A549 (cell line): Measurements from ENCODE around the gene GYS1.

Experiments
- BCL3 ChIP-seq: fragments of >200 bp; sonication (Bioruptor Twin); formaldehyde crosslinking; IDR thresholded peaks from 3 replicates; pipeline ENCODE4 v1.6.1; 2016
- EP300 ChIP-seq, 2 experiments: fragments of >200 bp; sonication (Bioruptor Twin); formaldehyde crosslinking; IDR thresholded peaks; 2 replicates in 1 of 2; 3 replicates in 1 of 2; pipeline ENCODE4 v1.6.1; 2016 to 2017
- HOXB13 ChIP-seq: fragments of 250-450 bp; sonication (Bioruptor Pico); IDR thresholded peaks from 2 replicates; pipeline ENCODE4 v1.5.0; 2020; ENCODE audit warnings: low read depth, mild to moderate bottlenecking, moderate library complexity
- MAX ChIP-seq: IDR thresholded peaks from 2 replicates; pipeline ENCODE4 v1.6.1; 2012
- MYC ChIP-seq: IDR thresholded peaks from 2 replicates; pipeline ENCODE4 v1.6.1; 2012; ENCODE audit warnings: mild to moderate bottlenecking, inconsistent platforms, low read length, improper control_type of control experiment, borderline replicate concordance
- POLR2A ChIP-seq: IDR thresholded peaks from 2 replicates; pipeline ENCODE4 v1.6.1; 2012; ENCODE audit warnings: mild to moderate bottlenecking, low read length
- RAD21 ChIP-seq, 2 experiments: fragments of >200 bp in 1 of 2; sonication (Bioruptor Twin) in 1 of 2; formaldehyde crosslinking in 1 of 2; IDR thresholded peaks in 1 of 2; conservative IDR thresholded peaks in 1 of 2; 2 replicates in 1 of 2; 3 replicates in 1 of 2; pipeline ENCODE4 v1.6.1; 2012 to 2018; ENCODE audit warnings: inconsistent platforms in 1 of 2
- RARB ChIP-seq: fragments of 250-450 bp; sonication (Bioruptor Pico); IDR thresholded peaks from 2 replicates; pipeline ENCODE4 v1.8.0; 2021; ENCODE audit warnings: mild to moderate bottlenecking, moderate library complexity
- RCOR1 ChIP-seq: fragments of 150-350 bp; IDR thresholded peaks from 2 replicates; pipeline ENCODE4 v1.6.1; 2014; ENCODE audit warnings: antibody characterized with exemption, low read length, low read depth
- SREBF2 ChIP-seq: fragments of 450-650 bp; IDR thresholded peaks from 2 replicates; pipeline ENCODE4 v1.6.1; 2014; ENCODE audit warnings: mild to moderate bottlenecking, moderate library complexity
- TF ChIP-seq, protein P1 (sequence below): fragments of >200 bp; sonication (Bioruptor Twin); formaldehyde crosslinking; IDR thresholded peaks from 3 replicates; pipeline ENCODE4 v1.5.1; 2016
- TF ChIP-seq, protein P2 (sequence below): fragments of 200-600 bp; sonication (generic); IDR thresholded peaks from 2 replicates; pipeline ENCODE4 v1.6.1; 2016; ENCODE audit warnings: antibody characterized with exemption, mild to moderate bottlenecking, moderate library complexity

GRCh38 chr19:48962849-48963165 is 30.3 kb downstream of the GYS1 start:
- TF ChIP-seq, protein P1, sequence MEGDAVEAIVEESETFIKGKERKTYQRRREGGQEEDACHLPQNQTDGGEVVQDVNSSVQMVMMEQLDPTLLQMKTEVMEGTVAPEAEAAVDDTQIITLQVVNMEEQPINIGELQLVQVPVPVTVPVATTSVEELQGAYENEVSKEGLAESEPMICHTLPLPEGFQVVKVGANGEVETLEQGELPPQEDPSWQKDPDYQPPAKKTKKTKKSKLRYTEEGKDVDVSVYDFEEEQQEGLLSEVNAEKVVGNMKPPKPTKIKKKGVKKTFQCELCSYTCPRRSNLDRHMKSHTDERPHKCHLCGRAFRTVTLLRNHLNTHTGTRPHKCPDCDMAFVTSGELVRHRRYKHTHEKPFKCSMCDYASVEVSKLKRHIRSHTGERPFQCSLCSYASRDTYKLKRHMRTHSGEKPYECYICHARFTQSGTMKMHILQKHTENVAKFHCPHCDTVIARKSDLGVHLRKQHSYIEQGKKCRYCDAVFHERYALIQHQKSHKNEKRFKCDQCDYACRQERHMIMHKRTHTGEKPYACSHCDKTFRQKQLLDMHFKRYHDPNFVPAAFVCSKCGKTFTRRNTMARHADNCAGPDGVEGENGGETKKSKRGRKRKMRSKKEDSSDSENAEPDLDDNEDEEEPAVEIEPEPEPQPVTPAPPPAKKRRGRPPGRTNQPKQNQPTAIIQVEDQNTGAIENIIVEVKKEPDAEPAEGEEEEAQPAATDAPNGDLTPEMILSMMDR, result no peak
- TF ChIP-seq RAD21 (conservative IDR thresholded peaks at IDR 0.05 in 1 of 2, IDR thresholded peaks at IDR 0.05 in 1 of 2), result no peak
- TF ChIP-seq MAX, result no peak
- no peak for TF ChIP-seq HOXB13 (CRISPR knock-in tag)
- TF ChIP-seq POLR2A, result no peak
- no peak for TF ChIP-seq RCOR1
- TF ChIP-seq RARB, result no peak
- TF ChIP-seq EP300 (IDR thresholded peaks at IDR 0.05), result no peak
- TF ChIP-seq MYC, result no peak
- no peak for TF ChIP-seq SREBF2
- no peak for TF ChIP-seq BCL3
- TF ChIP-seq, protein P2, sequence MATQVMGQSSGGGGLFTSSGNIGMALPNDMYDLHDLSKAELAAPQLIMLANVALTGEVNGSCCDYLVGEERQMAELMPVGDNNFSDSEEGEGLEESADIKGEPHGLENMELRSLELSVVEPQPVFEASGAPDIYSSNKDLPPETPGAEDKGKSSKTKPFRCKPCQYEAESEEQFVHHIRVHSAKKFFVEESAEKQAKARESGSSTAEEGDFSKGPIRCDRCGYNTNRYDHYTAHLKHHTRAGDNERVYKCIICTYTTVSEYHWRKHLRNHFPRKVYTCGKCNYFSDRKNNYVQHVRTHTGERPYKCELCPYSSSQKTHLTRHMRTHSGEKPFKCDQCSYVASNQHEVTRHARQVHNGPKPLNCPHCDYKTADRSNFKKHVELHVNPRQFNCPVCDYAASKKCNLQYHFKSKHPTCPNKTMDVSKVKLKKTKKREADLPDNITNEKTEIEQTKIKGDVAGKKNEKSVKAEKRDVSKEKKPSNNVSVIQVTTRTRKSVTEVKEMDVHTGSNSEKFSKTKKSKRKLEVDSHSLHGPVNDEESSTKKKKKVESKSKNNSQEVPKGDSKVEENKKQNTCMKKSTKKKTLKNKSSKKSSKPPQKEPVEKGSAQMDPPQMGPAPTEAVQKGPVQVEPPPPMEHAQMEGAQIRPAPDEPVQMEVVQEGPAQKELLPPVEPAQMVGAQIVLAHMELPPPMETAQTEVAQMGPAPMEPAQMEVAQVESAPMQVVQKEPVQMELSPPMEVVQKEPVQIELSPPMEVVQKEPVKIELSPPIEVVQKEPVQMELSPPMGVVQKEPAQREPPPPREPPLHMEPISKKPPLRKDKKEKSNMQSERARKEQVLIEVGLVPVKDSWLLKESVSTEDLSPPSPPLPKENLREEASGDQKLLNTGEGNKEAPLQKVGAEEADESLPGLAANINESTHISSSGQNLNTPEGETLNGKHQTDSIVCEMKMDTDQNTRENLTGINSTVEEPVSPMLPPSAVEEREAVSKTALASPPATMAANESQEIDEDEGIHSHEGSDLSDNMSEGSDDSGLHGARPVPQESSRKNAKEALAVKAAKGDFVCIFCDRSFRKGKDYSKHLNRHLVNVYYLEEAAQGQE, result no peak
